HG03457 (cell line): ENCODE results near the gene RAPH1.
"Not testable (repeated sequence)": the region's sequence is repeated elsewhere in the genome, so short reads cannot be mapped to it uniquely, and the experiment has no call there.

Experiments
- ATAC-seq: cut with Tn5 transposase; IDR thresholded peaks from one replicate; pipeline ENCODE4 v1.9.1; 2021; ENCODE audit warnings: moderate number of reproducible peaks; ENCODE audit not compliant: unreplicated experiment

RAPH1 gene

GRCh38 chr2:203547356-203547755, 12.3 kb upstream of the RAPH1 start:
- ATAC-seq: no peak

DNA sequence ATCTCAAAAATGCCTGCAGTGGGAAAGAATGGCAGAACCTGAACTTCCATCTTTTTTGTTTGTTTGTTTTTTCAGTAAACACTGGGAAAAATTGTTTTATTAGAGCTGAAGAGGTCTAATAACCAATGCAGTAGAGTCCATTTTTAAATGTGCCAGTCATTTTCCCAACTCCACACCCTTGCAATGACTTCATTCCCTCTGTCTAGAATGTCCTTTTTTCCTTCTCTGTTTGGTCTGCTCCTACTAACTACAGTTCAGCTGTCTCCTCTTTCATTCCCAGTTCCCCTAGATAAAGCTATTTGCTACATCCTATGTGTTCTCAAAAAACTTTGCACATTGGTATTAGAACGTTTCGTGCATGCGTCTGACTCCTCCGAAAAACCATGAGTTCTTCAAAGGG, 9.3 kb upstream of the RAPH1 start:
- no peak for ATAC-seq

DNA sequence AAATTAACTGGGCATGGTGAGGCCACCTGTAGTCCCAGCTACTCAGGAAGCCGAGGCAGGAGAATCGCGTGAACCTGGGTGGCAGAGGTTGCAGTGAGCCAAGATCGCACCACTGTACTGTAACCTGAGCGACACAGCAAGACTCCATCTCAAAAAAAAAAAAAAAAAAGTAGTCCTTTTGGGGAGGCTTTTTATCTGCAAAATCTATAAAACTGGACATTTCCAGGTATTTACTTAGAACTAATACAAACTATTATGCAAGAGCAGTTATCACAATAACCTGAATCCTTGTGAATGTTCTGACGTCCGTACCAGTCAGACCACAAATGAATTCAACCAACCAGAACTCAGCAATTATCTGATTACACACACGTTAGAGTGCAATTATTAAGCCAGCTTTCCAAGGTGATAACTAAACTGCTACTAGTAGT, 8.8 kb upstream of the RAPH1 start:
- no peak for ATAC-seq

GRCh38 chr2:203540598-203540997, 5.5 kb upstream of the RAPH1 start:
- ATAC-seq: not testable (repeated sequence)

- not testable (repeated sequence) for ATAC-seq
These were observed 3.1 kb upstream of the RAPH1 start for GRCh38 chr2:203538237-203538636.

GRCh38 chr2:203536586-203536951, 1.5 kb upstream of the RAPH1 start:
- not testable (repeated sequence) for ATAC-seq

DNA sequence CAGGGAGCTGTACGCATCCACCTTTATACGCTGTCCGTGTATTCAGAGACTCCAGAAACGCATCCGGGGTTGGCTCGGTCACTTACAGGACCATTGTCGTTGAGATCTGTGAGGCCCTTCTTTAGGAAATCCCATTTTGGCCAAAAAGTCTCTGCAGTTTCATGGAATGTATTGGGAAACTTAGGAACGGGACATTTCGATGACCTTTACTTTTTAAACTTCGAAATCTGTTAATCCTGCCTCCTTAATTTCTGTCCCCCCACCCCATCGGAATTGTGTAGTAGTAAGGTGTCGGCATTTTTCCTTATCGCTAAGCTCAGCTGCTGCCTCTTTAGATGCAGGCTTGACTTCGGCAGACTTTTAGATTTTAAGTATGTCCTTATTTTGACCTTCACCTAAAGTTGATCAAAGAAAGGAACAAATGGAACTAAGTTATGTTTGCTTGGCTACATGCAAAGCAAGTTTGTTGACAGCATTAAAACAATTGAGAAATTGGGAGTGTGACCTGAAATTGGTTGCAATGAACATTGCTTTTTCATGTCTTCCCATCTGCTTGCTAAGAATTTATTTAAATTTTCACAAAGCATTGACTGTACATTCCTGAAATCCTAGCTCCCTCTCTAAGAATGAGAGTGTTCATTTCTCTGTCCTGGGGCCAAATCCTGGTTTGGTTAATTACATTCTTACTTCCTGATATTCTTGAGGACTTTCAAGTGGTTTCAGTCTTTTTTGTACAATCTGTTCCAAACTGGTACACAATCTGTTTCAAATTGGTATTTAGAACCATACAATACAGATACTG, 884 bp upstream of the RAPH1 start:
- no peak for ATAC-seq

GRCh38 chr2:203534621-203535077, 452 bp downstream of the RAPH1 start:
- ATAC-seq: no peak

GRCh38 chr2:203533676-203534591, 1.2 kb downstream of the RAPH1 start:
- ATAC-seq: no peak

DNA sequence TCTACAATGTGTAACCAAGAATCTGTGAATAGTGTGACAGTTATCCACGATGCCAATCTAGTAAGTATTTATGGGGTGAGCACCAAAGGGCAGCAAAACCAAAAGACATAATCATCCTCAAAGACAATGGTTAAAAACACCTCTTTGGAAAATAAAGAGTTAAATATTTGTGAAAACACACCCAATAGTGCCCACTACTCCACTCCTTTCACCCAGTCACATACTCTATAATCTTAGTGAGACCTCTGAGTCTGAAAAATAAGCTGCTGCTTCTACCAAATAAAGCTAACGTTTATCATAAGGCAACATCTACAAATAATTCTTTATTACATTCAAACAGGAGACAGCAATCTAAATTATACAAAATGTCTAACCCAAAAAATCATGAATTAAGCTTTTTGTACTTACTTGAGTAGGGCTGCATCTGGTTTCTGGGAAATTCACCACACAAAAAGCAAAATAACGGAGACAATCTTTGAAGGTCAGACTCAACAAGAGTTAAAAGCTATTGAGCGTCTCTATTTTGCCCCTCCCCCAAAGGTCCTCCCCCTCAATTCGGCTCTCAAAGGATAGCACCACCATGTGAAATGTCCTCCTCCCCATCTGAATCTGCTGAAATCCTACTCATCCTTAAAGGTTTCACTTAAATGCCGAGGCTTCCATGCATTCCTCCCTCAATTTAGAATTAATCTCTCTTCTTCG, 2.0 kb downstream of the RAPH1 start:
- no peak for ATAC-seq

DNA sequence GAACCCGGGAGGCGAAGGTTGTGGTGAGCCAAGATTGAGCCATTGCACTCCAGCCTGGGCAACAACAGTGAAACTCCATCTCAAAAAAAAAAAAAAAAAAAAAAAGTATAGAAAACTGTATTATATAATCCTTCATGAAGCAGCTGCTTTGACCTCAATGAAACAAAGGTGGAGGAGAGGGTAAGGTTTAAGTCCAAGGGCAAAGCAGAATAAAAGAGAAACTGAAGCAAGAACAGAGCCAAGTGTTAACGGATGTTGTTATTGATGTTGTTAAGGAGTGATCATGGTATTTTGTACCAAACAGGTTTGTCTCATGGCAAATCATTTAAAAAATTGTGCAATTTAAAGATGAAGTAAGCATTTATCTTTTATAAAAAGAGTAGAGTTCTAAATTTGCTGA, 7.4 kb downstream of the RAPH1 start:
- ATAC-seq: no peak

DNA sequence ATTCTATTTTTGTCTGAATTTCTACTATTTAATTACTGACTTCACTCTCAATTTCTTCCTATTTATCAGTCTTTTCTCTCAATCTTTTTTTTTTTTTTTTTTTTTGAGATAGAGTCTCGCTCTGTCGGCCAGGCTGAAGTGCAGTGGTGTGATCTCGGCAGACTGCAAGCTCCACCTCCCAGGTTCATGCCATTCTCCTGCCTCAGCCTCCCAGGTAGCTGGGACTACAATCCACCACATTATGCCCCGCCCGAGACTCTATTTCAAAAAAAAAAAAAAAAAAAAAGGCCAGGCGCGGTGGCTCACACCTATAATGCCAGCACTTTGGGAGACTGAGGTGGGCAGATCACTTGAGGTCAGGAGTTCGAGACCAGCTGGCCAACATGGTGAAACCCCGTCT, 21.8 kb downstream of the RAPH1 start:
- not testable (repeated sequence) for ATAC-seq

DNA sequence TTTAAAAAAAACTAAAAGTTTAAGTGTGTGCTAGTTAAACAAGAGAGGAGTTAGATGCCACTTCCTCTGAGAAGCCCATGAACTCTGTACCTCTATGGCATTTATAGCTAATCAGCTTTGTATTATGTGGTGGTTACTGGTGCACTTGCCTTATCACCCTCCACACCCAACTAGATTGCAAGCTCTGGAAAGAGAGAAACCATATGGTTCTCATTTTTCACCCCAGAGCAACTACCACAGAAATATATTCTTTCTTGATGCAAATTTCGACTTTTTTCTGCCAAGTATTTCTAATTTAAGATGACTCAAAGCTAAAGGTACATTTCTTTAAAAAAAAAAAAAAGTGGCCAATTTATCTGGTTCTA, 24.2 kb downstream of the RAPH1 start:
- no peak for ATAC-seq

- ATAC-seq: no peak
These were observed 24.7 kb downstream of the RAPH1 start for GRCh38 chr2:203510256-203510940.

DNA sequence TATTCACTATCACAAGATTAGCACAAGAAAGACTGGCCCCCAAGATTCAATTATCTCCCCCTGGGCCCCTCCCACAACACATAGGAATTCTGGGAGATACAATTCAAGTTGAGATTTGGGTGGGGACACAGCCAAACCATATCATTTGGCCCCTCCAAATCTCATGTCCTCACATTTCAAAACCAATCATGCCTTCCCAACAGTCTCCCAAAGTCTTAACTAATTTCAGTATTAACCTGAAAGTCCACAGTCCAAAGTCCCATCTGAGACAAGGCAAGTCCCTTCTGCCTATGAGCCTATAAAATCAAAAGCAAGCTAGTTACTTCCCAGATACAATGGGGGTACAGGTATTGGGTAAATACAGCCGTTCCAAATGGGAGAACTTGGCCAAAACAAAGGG, 31.6 kb downstream of the RAPH1 start:
- ATAC-seq: not testable (repeated sequence)

DNA sequence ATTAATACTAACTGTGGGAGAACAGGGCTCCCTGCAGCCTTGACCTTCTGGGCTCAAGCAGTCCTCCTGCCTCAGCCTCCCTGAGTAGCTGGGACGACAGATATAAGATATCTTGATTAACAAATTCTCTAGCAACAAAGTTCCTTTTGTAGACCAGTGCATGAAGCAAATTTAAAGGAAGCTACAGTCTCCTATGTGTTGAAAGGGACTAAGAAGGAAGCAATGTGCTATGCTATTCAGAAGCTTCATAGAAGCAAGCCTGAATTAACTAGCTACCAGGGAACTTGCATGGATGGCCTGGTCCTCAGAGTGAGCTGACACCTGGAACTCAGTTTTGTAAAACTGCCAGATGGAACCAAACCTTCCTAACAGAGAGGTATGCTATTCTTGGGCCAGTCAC, 33.2 kb downstream of the RAPH1 start:
- no peak for ATAC-seq

- no peak for ATAC-seq
These were observed 34.1 kb downstream of the RAPH1 start for GRCh38 chr2:203500951-203501350.

- no peak for ATAC-seq
These were observed 34.8 kb downstream of the RAPH1 start for GRCh38 chr2:203500297-203500696.

DNA sequence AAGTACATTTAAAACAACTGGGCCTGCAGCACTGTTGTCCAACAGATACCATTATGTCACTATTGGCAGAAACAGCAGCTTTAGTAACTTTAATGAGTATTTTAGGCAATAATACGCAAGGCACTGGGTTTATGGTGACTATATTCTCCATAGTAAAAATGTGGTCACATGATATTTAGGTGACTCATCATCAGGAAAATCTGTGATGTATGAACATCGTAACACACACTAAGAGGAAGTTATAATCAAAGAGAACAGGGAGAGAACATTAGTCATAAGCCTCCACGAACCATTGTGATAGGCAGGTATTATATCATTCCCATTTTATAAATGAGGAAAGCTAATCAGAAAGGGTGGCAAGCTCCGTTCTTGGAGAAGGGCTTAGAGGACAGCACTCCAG, 36.9 kb downstream of the RAPH1 start:
- no peak for ATAC-seq

GRCh38 chr2:203492965-203493364, 42.1 kb downstream of the RAPH1 start:
- no peak for ATAC-seq

GRCh38 chr2:203490391-203490790, 44.7 kb downstream of the RAPH1 start:
- ATAC-seq: no peak
